ENCODE measurements around the gene MTARC2.

The MTARC2 gene

GRCh38 chr1:220741825-220742224 is 6.3 kb upstream of the MTARC2 start:
- H3K27me3 Mint-ChIP-seq: peaks cover 33 to 39% of the 10 kb centered on the region in 2 donors
- no peaks in the 10 kb centered on the region for H3K9me3 Mint-ChIP-seq
- H3K4me3 Mint-ChIP-seq: no peak overlapping the region
- peaks cover 0 to 2% of the 10 kb centered on the region in 2 donors for H3K36me3 Mint-ChIP-seq
- no peak overlapping the region for H3K27ac Mint-ChIP-seq
- ATAC-seq (replicated peaks) (no peak), DNase-seq (no peak)
- H3K4me1 Mint-ChIP-seq: no peaks in the 10 kb centered on the region

GRCh38 chr1:220742520-220742919 is 5.6 kb upstream of the MTARC2 start:
- ATAC-seq (replicated peaks): no peak
- Mint-ChIP-seq H3K27me3 (peaks cover 40 to 44% of the 10 kb centered on the region in 2 donors), H3K9me3 (no peaks in the 10 kb centered on the region), H3K4me3 (no peak overlapping the region), H3K27ac (no peak overlapping the region), H3K36me3 (peaks cover 0 to 2% of the 10 kb centered on the region in 2 donors), H3K4me1 (no peaks in the 10 kb centered on the region)
- no peak for DNase-seq

- H3K27ac Mint-ChIP-seq: no peak overlapping the region
- DNase-seq (no peak), ATAC-seq (replicated peaks) (no peak)
- no peaks in the 10 kb centered on the region for H3K9me3 Mint-ChIP-seq
- peaks cover 3 to 17% of the 10 kb centered on the region in 2 donors for H3K4me1 Mint-ChIP-seq
- H3K4me3 Mint-ChIP-seq: no peak overlapping the region
- H3K27me3 Mint-ChIP-seq: peaks cover 46 to 58% of the 10 kb centered on the region in 2 donors
- H3K36me3 Mint-ChIP-seq: peaks cover 0 to 2% of the 10 kb centered on the region in 2 donors
These were observed 1.3 kb upstream of the MTARC2 start for GRCh38 chr1:220746851-220747250.

- ATAC-seq (replicated peaks) (no peak), DNase-seq (no peak)
- no peak overlapping the region for H3K27ac Mint-ChIP-seq
- no peaks in the 10 kb centered on the region for H3K9me3 Mint-ChIP-seq
- peaks cover 3 to 17% of the 10 kb centered on the region in 2 donors for H3K4me1 Mint-ChIP-seq
- peaks cover 0 to 2% of the 10 kb centered on the region in 2 donors for H3K36me3 Mint-ChIP-seq
- H3K4me3 Mint-ChIP-seq: peak overlapping the region; percentile 78 to 82
- peaks cover 49 to 59% of the 10 kb centered on the region in 2 donors for H3K27me3 Mint-ChIP-seq
These were observed 559 bp upstream of the MTARC2 start for GRCh38 chr1:220747437-220748088.

GRCh38 chr1:220748936-220749335 is 814 bp downstream of the MTARC2 start:
- no peak overlapping the region for H3K27ac Mint-ChIP-seq
- peaks cover 0 to 2% of the 10 kb centered on the region in 2 donors for H3K36me3 Mint-ChIP-seq
- peak overlapping the region; percentile 78 to 82 for H3K4me3 Mint-ChIP-seq
- DNase-seq (no peak), ATAC-seq (replicated peaks) (no peak)
- H3K4me1 Mint-ChIP-seq: peaks cover 3 to 17% of the 10 kb centered on the region in 2 donors
- H3K9me3 Mint-ChIP-seq: no peaks in the 10 kb centered on the region
- peaks cover 49 to 60% of the 10 kb centered on the region in 2 donors for H3K27me3 Mint-ChIP-seq

GRCh38 chr1:220750131-220750515 is 2.0 kb downstream of the MTARC2 start:
- ATAC-seq (replicated peaks) (no peak), DNase-seq (no peak)
- H3K9me3 Mint-ChIP-seq: no peaks in the 10 kb centered on the region
- peaks cover 3 to 17% of the 10 kb centered on the region in 2 donors for H3K4me1 Mint-ChIP-seq
- peaks cover 49 to 60% of the 10 kb centered on the region in 2 donors for H3K27me3 Mint-ChIP-seq
- no peak overlapping the region for H3K27ac Mint-ChIP-seq
- peaks cover 0 to under 1% of the 10 kb centered on the region in 2 donors for H3K36me3 Mint-ChIP-seq
- no peak overlapping the region for H3K4me3 Mint-ChIP-seq

- H3K4me3 Mint-ChIP-seq: no peak overlapping the region
- peaks cover 0 to 3% of the 10 kb centered on the region in 2 donors for H3K36me3 Mint-ChIP-seq
- H3K27me3 Mint-ChIP-seq: peaks cover 45 to 53% of the 10 kb centered on the region in 2 donors
- no peak for ATAC-seq (replicated peaks)
- no peaks in the 10 kb centered on the region for H3K9me3 Mint-ChIP-seq
- H3K4me1 Mint-ChIP-seq: peaks cover 4 to 17% of the 10 kb centered on the region in 2 donors
- no peak overlapping the region for H3K27ac Mint-ChIP-seq
- no peak for DNase-seq
These were observed 3.0 kb downstream of the MTARC2 start for GRCh38 chr1:220751111-220751510.

- Mint-ChIP-seq H3K27ac (no peak overlapping the region), H3K4me1 (peaks cover 0 to 1% of the 10 kb centered on the region in 2 donors), H3K9me3 (no peaks in the 10 kb centered on the region), H3K36me3 (peaks cover 0 to 5% of the 10 kb centered on the region in 2 donors), H3K27me3 (peaks cover 24 to 25% of the 10 kb centered on the region in 2 donors), H3K4me3 (no peak overlapping the region)
- ATAC-seq (replicated peaks): no peak
- no peak for DNase-seq
These were observed 6.2 kb downstream of the MTARC2 start for GRCh38 chr1:220754212-220754917.

- H3K27me3 Mint-ChIP-seq: peaks cover 23 to 24% of the 10 kb centered on the region in 2 donors
- ATAC-seq (replicated peaks): no peak
- DNase-seq: no peak
- H3K27ac Mint-ChIP-seq: no peak overlapping the region
- no peak overlapping the region for H3K4me3 Mint-ChIP-seq
- H3K36me3 Mint-ChIP-seq: peaks cover 0 to 5% of the 10 kb centered on the region in 2 donors
- H3K9me3 Mint-ChIP-seq: no peaks in the 10 kb centered on the region
- peaks cover 0 to 1% of the 10 kb centered on the region in 2 donors for H3K4me1 Mint-ChIP-seq
These were observed 6.8 kb downstream of the MTARC2 start for GRCh38 chr1:220754918-220755295.

- DNase-seq (no peak), ATAC-seq (replicated peaks) (no peak)
- H3K27ac Mint-ChIP-seq: no peak overlapping the region
- H3K36me3 Mint-ChIP-seq: peaks cover 0 to 5% of the 10 kb centered on the region in 2 donors
- peaks cover 23% of the 10 kb centered on the region in 2 donors for H3K27me3 Mint-ChIP-seq
- no peak overlapping the region for H3K4me3 Mint-ChIP-seq
- no peaks in the 10 kb centered on the region for H3K9me3 Mint-ChIP-seq
- peaks cover 0 to 1% of the 10 kb centered on the region in 2 donors for H3K4me1 Mint-ChIP-seq
These were observed 7.2 kb downstream of the MTARC2 start for GRCh38 chr1:220755309-220755708.

GRCh38 chr1:220757441-220757840 is 9.3 kb downstream of the MTARC2 start:
- DNase-seq: no peak
- Mint-ChIP-seq H3K27me3 (peaks cover 14 to 18% of the 10 kb centered on the region in 2 donors), H3K36me3 (peaks cover 0 to 5% of the 10 kb centered on the region in 2 donors), H3K4me3 (no peak overlapping the region), H3K27ac (no peak overlapping the region), H3K9me3 (no peaks in the 10 kb centered on the region), H3K4me1 (peaks cover 0 to 1% of the 10 kb centered on the region in 2 donors)
- no peak for ATAC-seq (replicated peaks)

GRCh38 chr1:220759147-220759546 is 11.0 kb downstream of the MTARC2 start:
- Mint-ChIP-seq H3K4me1 (peaks cover 0 to 1% of the 10 kb centered on the region in 2 donors), H3K9me3 (no peaks in the 10 kb centered on the region), H3K27ac (no peak overlapping the region), H3K4me3 (no peak overlapping the region), H3K36me3 (peaks cover 0 to 5% of the 10 kb centered on the region in 2 donors), H3K27me3 (peaks cover 14 to 20% of the 10 kb centered on the region in 2 donors)
- DNase-seq (no peak), ATAC-seq (replicated peaks) (no peak)

GRCh38 chr1:220761688-220762427 is 13.7 kb downstream of the MTARC2 start:
- ATAC-seq (replicated peaks) (no peak), DNase-seq (no peak)
- Mint-ChIP-seq H3K4me3 (no peak overlapping the region), H3K36me3 (peaks cover 0 to 2% of the 10 kb centered on the region in 2 donors), H3K9me3 (no peaks in the 10 kb centered on the region), H3K27me3 (peaks cover 10 to 20% of the 10 kb centered on the region in 2 donors), H3K27ac (no peak overlapping the region), H3K4me1 (no peaks in the 10 kb centered on the region)

GRCh38 chr1:220764757-220765156 is 16.6 kb downstream of the MTARC2 start:
- ATAC-seq (replicated peaks): no peak
- no peaks in the 10 kb centered on the region for H3K9me3 Mint-ChIP-seq
- peaks cover 3 to 13% of the 10 kb centered on the region in 2 donors for H3K27me3 Mint-ChIP-seq
- H3K4me1 Mint-ChIP-seq: peaks cover 2 to 16% of the 10 kb centered on the region in 2 donors
- DNase-seq: no peak
- no peak overlapping the region for H3K4me3 Mint-ChIP-seq
- peaks cover 1 to 3% of the 10 kb centered on the region in 2 donors for H3K36me3 Mint-ChIP-seq
- H3K27ac Mint-ChIP-seq: no peak overlapping the region
